ENCODE results near the gene TASOR2. TPM values are rescaled to one million over a fixed set of nuclear protein-coding genes. Genes with fewer than 3 reads are reported as not detected.

The TASOR2 gene
- total and polyA plus RNA-seq, 4 donors = 12.3 to 108 (median 29.1) TPM

- Histone ChIP-seq H3K27me3 (ENCODE audit: control insufficient read depth in 3 of 3, insufficient read depth in 3 of 3, low read length in 2 of 3) (no peaks in the 10 kb centered on the region), H3K9ac (ENCODE audit: insufficient read depth in 1 of 2, low read length in 2 of 2) (no peak overlapping the region), H3K4me1 (ENCODE audit: control insufficient read depth in 5 of 5, insufficient read depth in 5 of 5, low read length in 5 of 5) (peaks cover 0 to 10% (median 4%) of the 10 kb centered on the region in 5 donors), H3K9me3 (ENCODE audit: control insufficient read depth in 4 of 4, insufficient read depth in 3 of 4, low read length in 3 of 4) (no peaks in the 10 kb centered on the region), H3K27ac (ENCODE audit: low read depth in 1 of 2, low read length in 1 of 2) (no peak overlapping the region), H3K36me3 (ENCODE audit: control insufficient read depth in 4 of 4, insufficient read depth in 4 of 4, low read length in 4 of 4) (peaks cover under 1 to 33% (median 3%) of the 10 kb centered on the region in 4 donors), H3K4me3 (no peak overlapping the region)
- no peak for DNase-seq
- no peak for ATAC-seq (ENCODE audit: insufficient read depth, low FRiP score)
- 74 to 87% methylated on average over 11 of the region's 11 CpGs for WGBS, 2 donors
- no peak for TF ChIP-seq CTCF (IDR thresholded peaks at IDR 0.05; ENCODE audit: control extremely low read depth, extremely low read depth)
These were observed 39.3 kb upstream of the TASOR2 start for GRCh38 chr10:5645375-5645774.

GRCh38 chr10:5645944-5646617 is 38.6 kb upstream of the TASOR2 start:
- WGBS, 2 donors = 73 to 83% methylated on average over 21 of the region's 21 CpGs
- Histone ChIP-seq H3K9me3 (ENCODE audit: control insufficient read depth in 4 of 4, insufficient read depth in 3 of 4, low read length in 3 of 4) (no peaks in the 10 kb centered on the region), H3K4me3 (no peak overlapping the region), H3K36me3 (ENCODE audit: control insufficient read depth in 4 of 4, insufficient read depth in 4 of 4, low read length in 4 of 4) (peaks cover 0 to 33% (median 4%) of the 10 kb centered on the region in 4 donors), H3K9ac (ENCODE audit: insufficient read depth in 1 of 2, low read length in 2 of 2) (no peak overlapping the region), H3K4me1 (ENCODE audit: control insufficient read depth in 5 of 5, insufficient read depth in 5 of 5, low read length in 5 of 5) (peaks cover 0 to 10% (median 4%) of the 10 kb centered on the region in 5 donors), H3K27me3 (ENCODE audit: control insufficient read depth in 3 of 3, insufficient read depth in 3 of 3, low read length in 2 of 3) (no peaks in the 10 kb centered on the region), H3K27ac (ENCODE audit: low read depth in 1 of 2, low read length in 1 of 2) (peak overlapping the region in 1 of 2 donors; percentile 25)
- DNase-seq (no peak), ATAC-seq (ENCODE audit: insufficient read depth, low FRiP score) (peak; percentile 17)
- TF ChIP-seq CTCF (IDR thresholded peaks at IDR 0.05; ENCODE audit: control extremely low read depth, extremely low read depth) = no peak

- H3K4me3 ChIP-seq = no peak overlapping the region
- 88 to 93% methylated on average over 11 of the region's 11 CpGs for WGBS, 2 donors
- no peak overlapping the region for H3K27ac ChIP-seq (ENCODE audit: low read depth in 1 of 2, low read length in 1 of 2)
- H3K9me3 ChIP-seq (ENCODE audit: control insufficient read depth in 4 of 4, insufficient read depth in 3 of 4, low read length in 3 of 4) = no peaks in the 10 kb centered on the region
- DNase-seq (no peak), ATAC-seq (ENCODE audit: insufficient read depth, low FRiP score) (no peak)
- H3K9ac ChIP-seq (ENCODE audit: insufficient read depth in 1 of 2, low read length in 2 of 2) = no peak overlapping the region
- H3K27me3 ChIP-seq (ENCODE audit: control insufficient read depth in 3 of 3, insufficient read depth in 3 of 3, low read length in 2 of 3) = no peaks in the 10 kb centered on the region
- no peak for TF ChIP-seq CTCF (IDR thresholded peaks at IDR 0.05; ENCODE audit: control extremely low read depth, extremely low read depth)
- peaks cover 0 to 30% (median 4%) of the 10 kb centered on the region in 4 donors for H3K36me3 ChIP-seq (ENCODE audit: control insufficient read depth in 4 of 4, insufficient read depth in 4 of 4, low read length in 4 of 4)
- H3K4me1 ChIP-seq (ENCODE audit: control insufficient read depth in 5 of 5, insufficient read depth in 5 of 5, low read length in 5 of 5) = peaks cover 0 to 10% (median 4%) of the 10 kb centered on the region in 5 donors
These were observed 37.0 kb upstream of the TASOR2 start for GRCh38 chr10:5647507-5648240.
